PFSK-1 (cell line): ENCODE results near the gene BCAS4.

Experiments used
- POLR2AphosphoS5 ChIP-seq: IDR thresholded peaks from 2 replicates; pipeline ENCODE4 v1.6.1; 2012; ENCODE audit warnings: low read depth, mild to moderate bottlenecking, control low read depth, low read length, moderate library complexity
- TAF1 ChIP-seq: IDR thresholded peaks from 2 replicates; pipeline ENCODE4 v1.6.1; 2012; ENCODE audit warnings: low read length, control low read depth, borderline replicate concordance; ENCODE audit not compliant: insufficient read depth

GRCh38 chr20:50762435-50763220, 32.2 kb upstream of the BCAS4 start:
- TF ChIP-seq POLR2AphosphoS5 (no peak), TAF1 (no peak)
